Dermis blood vessel endothelial cell (primary cell): ENCODE results near the gene RSAD1. TPM values are rescaled to one million over a fixed set of nuclear protein-coding genes. Genes with fewer than 3 reads are reported as not detected.
"Not testable (repeated sequence)": the region's sequence is repeated elsewhere in the genome, so short reads cannot be mapped to it uniquely, and the experiment has no call there.

Source experiments
- DNase-seq: peaks from one replicate; pipeline ENCODE4 v3.0.0; 2010
- total RNA-seq: library from RNA; depleted of rRNA; stranded (reverse); fragments of >200 nt; gene quantifications from 2 replicates; pipeline ENCODE4 v1.2.3, GENCODE V29; 2014

The RSAD1 gene
- total RNA-seq, 1 donor from 2014 or later: 18.2 TPM

DNA sequence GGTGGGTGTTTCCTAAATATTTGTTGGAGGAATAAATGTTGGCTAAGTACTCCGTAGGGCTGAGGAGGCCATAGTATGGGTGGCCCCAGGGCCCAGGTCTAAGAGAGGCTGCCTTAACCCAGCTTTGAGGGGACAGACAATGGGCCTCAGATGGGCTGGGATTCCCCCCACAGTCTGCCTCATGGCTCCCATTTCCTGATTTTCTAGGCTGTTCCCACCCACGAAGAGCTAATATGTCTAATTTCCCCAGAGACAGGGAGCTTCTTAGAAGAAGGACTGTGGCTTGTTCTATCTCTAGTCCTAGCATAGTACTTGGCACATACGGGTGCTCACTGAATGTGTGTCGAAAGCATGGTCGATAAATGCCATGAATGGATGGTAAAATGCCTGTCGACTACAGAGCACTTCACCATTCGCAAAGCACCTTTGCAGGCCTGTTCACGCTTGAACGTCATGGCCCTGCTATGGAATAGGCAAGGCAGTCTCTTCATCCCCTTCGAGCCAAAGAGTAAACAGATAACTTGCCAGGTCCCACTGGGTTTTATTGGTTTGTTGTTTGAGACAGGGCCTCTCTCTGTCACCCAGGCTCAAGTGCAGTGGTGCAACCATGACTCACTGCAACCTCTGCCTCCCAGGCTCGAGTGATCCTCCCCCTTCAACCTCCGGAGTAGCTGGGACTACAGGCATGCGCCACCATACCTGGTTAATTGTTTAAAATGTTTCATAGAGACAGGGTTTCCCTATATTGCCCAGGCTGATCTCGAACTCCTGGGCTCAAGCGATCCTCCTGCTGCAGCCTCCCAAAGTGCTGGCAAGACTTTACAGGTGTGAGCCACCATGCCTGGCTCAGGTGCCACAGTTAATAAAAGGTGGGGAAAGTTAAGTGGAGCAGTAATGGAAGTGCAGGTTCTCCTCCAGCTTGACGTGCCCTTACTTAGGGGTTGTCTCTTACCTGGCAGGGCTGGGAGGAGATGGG, 19.7 kb upstream of the RSAD1 start:
- no peak for DNase-seq

DNA sequence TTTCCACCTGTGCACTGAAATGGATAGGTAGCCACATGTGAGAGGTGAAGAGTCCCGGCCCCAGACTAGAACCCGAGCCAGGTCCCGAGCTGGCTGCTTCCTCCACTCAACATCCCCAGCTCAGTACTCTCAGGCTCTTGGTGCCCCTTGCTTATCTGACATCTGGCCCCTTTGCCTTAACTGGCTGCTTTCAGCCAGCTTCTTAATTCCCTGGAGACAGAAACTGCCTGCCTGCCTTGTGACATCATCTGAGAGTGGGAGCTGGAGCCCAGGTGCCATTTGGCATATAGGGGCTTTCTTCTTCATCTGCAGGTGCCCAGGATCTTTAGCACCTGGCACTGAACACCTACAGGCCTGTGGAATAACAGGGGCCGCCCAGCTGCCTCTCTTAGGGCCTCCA, 18.9 kb upstream of the RSAD1 start:
- no peak for DNase-seq

DNA sequence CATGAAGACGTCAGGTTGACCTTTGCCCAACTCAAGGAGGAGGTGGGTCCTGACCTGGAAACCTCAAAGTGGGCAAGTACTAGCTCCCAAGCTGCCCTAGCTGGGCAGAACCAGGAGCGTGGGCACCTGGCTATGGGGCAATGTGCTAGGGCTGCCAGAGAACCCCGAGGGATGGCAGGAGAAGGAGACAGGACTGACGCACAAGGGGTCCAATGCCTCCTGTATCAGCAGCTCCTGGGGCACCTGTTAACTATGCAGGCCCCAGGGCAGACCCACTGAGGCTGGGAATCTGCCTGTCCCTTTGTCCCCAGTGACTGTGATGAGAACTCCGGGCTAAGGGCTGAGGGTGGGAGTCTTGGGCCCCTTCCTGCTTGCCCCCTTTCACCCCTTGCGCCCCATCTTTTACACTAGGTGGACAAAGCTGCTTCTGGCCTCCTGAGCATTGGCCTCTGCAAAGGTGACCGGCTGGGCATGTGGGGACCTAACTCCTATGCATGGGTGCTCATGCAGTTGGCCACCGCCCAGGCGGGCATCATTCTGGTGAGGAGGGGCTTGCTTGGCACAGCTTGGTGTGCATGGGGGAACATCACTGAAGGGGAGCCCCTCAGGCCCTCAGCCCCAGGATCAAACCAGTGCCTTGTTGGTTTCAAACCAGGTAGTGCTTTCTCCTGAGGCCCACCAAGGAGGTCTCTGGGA, 17.7 kb upstream of the RSAD1 start:
- DNase-seq: no peak

DNA sequence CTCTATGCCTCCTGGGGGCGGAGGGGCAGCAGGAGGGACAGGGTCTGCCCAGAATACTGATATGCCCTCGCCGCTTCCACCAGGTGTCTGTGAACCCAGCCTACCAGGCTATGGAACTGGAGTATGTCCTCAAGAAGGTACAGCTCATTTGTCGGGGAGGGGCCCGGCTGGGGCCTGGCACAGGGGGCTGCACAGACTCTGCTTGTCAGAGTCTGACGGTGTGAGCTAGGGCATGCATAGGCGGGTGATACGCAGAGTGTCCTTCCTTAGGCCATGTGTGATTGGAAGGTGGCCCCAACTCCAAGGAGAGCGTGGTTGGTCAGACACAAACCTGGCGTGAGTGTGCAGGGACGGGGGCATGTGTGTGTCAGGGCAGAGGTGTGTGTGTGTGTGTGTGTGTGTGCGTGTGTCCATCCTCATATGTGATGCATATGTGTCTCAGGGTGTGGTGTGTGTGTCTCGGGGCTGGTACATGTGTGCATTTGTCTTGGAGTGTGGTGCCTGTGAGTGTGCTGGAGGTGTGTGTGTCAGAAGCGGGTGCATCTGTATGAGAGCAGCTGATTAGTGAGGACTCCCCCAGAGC, 17.0 kb upstream of the RSAD1 start:
- DNase-seq: no peak

DNA sequence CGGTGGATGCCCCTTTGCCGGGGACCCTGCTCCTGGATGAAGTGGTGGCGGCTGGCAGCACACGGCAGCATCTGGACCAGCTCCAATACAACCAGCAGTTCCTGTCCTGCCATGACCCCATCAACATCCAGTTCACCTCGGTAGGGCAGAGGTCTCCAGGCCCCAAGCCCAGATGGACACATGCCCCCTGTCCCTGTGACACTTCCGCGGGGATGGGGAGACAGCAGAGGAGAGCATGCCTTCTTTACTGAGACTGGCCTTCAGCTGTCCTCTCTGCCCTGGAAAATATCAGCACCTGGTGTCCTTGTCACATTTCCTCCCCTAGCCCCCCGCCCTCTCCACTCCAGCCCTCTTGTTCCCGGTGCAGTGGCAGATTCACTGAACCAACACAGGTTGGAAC, 16.2 kb upstream of the RSAD1 start:
- no peak for DNase-seq

DNA sequence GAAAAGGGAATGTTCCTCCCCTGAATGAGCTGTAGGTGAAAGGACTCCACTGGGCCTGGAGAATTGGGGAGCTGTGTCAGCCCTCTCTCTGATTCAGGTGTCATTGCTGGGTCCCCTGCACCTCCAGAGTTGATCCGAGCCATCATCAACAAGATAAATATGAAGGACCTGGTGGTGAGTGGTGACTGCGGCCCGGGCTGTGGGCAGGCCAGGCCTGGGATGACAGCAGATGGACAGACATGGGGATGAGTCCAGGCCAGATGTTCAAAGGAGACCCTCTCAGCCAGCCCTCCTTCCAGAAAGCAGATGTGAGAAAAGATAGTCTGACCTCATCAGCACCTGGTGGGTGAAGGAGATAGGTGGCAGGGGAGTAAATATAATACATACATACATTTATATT, 14.5 kb upstream of the RSAD1 start:
- no peak for DNase-seq

DNA sequence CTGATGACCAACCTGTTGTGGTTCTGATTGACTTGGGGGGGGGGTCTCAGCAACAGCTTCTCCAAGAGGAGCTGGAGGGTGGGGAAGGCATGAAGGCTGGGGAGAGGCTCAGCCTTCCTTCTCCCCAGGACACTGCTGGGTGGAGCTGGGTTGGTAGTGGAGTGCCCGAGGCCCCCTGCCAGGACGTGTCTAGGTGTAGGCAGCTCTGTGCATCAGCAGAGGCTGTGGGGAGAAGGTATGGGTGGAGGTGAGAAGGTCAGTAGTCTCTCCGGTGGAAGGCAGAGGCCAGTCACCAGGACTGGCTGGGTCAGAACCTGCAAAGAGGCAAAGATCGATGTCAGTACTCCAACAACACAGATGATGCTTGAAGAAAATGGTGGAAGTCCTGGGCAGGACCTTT, 13.9 kb upstream of the RSAD1 start:
- DNase-seq: no peak

DNA sequence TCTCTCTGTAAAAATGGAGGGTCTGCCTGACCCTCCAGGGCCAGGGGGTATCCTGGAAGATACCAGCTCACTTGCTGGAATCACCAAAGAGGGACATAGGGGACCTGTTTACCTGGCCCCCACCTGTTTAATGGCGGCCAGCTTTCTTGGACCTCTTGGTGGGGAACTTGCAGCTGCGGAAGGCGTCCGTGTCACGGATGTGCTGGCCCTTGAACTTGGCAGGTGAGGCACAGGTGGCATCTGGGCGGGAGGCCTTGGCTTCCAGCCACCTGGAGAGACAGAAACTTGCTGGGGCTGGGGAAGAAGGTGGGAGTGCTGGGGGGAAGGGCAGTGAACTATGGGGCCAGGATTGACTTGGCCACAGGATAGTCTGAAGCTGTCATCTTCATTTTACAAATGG, 13.5 kb upstream of the RSAD1 start:
- no peak for DNase-seq

DNA sequence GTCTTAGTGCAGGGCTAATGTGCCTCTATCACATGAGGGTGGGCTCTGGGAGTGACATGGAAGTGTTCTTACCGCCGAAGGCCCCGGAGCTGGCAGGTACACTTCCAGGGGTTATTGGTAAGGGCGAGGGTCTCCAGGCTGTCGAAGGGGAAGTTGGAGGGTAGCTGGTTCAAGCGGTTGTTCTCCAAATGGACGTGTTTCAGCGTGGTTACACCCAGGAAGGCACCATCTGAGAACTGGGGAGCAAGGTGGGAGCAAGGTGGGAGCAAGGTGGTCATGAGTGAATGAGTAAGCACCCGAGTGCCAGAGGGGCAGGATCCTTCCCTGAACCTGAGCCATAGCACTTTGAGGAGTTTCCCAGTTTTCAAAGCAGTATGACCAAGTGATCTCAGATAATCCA, 13.0 kb upstream of the RSAD1 start:
- no peak for DNase-seq

DNA sequence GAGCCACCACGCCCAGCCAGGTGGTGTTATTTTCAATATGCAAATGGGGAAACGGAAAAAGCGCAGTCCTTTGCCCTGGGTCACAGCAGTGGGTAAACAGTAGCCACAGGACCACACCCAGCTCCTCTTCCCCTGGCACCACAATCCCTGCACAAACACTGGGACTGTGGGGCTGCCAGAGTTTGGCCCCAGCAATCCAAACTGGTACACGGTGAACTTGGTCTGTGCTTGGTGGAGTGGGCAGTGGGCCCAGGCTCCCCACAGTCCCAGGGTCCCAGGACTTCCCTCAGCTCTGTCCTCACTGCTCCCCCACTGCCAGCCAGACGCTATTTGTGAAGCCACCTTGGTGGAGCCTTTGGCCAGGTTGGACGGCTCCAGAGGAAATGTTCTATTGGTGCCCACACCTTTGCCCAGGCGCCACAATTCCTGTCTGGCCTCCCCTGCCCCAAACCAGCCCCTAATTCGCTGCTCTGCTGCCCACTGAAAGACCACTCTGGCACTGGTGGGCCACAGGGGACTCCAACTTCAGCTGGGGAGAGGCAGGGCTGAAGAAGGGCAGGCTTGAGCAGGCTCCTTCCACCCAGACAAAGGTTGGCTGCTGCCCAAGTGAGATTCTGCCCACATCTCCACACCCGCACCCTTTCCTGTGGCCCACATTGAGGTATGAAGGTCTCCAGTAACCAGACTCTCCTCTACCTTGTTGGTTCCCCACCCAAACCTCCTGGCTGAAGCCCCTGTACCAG, 12.1 kb upstream of the RSAD1 start:
- no peak for DNase-seq

DNA sequence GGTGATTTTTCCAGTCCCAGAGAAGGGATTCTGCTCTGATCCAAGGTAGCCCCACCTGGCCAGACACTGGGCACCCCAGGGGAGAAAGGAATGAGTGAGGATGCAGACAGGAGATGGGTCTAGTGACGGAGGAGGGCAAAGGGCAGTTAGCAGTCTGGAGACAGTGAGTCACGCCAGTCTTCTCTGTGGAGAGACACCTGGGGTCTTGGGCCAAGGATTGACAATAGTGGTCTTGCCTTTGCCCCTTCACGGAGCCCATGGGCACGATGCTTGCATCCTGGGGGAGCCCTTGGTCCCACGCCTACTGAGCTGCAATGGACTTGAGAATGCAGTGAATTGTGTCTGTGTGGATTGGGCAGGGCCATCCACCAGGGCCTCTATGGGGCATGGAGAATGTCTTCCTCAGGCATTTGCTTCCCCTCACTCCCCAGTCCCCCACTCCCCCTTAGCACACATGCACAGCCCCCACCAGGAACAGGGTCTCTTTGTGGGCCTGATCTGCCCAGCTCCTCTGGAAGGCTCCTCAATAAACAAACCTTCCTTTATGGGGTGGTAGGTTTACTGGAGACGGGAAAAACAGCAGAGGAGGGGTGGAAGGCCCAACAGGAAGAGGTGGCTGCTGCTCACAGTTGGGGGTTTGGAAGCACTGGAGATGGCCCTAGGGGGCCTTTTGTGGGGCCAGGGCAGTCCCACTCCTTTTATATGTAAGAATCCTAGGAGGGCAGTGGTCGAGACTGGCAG, 11.4 kb upstream of the RSAD1 start:
- DNase-seq: no peak

DNA sequence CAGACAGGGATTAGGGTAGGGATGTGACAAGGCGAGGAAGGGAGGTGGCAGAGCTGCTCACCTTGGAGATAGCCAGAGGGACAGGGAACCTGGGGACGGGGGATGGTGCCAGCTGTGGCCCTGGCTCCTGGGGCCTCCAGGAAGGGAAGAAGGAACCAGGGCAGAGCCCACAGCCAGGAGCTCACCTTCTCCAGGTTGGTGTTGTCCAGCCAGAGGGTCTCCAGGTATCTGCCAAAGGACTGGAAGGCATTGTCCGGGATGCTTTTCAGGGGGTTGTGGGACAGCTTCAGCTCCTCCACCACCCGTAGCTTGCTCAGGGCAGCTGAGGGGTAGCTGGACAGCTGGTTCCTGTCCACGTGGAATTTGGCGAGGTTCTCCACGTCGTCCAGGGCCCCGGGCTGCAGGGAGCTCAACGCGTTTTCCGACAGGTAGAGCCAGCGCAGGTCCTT, 10.8 kb upstream of the RSAD1 start:
- DNase-seq: no peak

DNA sequence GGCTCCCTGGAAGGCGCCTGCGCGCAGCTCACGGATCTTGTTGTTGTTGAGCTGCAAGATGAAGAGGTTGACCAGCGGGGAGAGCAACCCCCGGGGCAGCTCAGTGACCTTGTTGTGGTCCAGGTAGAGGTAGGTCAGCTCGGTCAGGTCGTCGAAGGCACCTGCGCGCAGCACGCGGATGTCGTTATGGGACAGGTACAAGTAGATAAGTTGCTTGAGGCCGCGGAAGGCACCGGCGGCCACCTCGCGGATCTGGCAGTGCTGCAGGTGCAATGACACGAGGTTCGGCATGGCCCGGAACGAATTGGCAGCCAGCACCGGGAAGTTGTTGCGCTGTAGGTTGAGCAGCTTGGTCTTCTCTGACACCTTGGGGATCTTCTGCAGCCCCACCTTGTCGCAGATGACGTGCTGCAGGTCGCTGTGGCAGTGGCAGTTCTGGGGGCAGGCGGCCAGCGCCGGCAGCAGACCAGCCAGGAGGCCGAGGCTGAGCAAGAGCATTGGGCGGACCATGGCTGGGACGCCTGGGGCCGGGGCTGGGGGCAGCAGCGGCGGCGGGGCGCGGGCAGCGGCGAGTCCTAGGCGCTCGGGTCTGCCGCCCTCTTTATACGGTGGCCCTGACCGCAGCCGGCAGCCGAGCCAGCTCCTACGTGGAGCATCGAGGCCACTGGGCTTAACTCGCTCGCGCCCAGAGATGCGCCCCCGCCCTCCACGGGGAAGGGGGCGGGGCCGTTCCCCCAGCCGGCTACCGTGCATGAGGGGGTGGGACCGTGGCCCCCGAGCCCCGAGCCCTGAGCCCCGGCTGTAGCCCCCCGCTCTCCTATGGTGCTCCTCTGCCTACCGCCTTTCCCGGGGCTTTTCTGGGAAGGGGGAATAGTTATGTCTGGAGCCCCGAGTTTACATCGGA, 10.1 kb upstream of the RSAD1 start, which contains the start of gene CHAD:
Gene CHAD (minus strand): TSS at position 577 of the 904 bp plus-strand sequence. CDS start 67 bp downstream, at position 510.
- DNase-seq: peak; percentile 15

DNA sequence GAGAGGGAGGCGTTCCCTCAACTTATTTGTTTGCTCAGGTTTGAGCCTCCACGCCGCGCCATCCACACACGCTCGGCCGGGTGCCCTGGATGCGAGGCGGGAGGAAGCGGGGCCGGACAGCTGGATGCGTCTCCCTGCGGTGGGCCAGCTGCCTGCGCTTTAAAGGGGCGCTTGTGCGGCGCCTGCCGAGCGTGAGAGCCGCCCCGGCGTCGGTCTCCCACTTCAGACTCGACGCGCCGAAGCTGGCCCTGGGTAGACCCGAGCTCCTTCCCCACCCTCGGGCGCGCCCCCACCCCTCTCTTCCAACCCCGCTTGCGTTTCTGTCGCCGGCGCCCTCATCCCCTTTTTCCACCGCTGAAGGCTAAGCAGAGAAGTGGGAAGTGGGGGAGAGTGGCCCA, 9.5 kb upstream of the RSAD1 start:
- DNase-seq: no peak

DNA sequence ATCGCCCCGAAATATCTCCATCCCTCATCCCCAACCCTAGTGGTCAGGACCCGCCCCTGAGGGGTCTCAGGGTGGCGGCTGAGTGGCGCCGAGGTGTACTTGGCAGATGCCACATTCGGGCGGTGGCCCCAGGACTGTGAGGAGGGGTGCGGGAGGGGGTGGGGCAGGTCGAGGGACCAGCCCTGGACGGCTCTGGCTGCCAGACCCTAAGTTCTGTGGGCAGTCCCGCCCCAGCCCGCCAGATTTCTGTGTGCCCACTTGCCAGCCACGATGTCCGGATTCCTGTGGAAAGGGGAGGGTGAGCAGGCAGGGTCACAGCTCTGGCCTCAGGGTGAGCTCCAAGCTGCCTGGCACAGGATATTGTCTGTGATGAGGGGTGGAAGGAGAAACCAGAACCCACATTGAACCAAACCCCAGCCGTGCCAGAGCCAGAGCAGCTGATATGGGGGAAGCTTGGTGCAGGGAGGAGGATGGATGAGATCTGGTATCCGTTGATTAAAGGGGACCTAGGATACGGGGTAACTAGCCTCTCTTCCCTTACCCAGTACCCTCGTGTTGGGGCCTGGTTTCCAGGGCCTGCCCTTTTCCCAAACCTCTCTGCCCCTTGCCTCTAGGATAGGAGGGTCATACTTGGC, 8.9 kb upstream of the RSAD1 start:
- no peak for DNase-seq

DNA sequence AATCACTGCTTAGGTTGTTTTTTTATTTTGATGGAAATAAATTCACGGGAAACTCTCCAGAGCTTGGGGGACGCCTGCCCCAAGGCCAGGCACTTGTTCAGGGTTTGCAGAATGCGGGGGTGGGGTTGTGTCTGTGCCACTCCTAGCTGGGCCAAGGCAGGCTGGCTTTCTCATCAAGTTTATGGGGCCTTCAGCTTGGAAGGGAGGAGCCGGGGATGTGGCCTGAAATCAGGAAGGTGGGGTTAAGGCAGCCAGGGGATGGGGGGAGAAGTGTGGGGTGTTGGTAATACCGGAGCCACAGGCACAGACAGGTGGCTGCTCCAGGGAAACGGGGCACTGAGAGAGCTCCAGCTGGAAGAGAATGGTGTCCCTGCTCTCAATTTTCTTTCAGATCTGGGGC, 8.2 kb upstream of the RSAD1 start:
- DNase-seq: no peak

DNA sequence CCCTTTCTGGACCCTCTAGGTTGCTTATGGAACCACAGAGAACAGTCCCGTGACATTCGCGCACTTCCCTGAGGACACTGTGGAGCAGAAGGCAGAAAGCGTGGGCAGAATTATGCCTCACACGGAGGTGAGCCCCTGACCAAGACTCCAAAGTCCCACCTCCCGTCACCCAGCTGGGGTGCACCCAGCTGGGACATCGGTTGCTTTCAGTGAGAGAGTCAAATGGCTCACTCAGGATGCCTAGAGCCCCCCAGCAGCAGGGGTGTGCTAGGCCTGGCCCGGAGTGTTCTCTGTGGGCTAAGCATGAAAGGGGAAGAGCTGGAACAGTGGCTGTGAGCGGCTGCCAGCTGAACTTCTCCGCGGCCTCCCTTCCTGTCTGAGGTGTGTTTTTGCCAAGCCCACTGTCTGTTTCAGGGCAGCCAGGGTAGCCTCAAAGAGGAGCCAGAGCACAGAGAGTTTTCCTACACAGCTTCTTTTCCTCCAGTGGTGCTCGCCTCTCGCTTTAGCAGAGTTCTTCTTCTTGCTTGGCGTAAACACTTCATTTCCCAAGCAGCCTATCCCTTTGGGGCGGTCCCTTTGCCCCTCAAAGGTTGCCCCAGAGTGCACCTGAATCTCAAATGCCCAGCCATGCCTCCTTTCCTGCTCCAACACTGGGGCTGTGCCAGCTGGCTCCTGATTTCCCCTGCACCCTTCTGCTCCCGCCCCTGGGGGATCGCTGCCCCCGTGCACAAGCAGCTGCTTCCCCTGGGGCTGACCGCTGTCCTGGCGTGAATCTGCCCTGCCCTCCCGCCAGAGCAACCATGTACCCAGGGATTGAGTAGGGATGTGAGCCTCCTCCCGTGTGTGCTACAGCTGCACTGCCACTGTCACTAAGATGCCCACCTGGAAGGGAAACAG, 7.4 kb upstream of the RSAD1 start:
- no peak for DNase-seq

DNA sequence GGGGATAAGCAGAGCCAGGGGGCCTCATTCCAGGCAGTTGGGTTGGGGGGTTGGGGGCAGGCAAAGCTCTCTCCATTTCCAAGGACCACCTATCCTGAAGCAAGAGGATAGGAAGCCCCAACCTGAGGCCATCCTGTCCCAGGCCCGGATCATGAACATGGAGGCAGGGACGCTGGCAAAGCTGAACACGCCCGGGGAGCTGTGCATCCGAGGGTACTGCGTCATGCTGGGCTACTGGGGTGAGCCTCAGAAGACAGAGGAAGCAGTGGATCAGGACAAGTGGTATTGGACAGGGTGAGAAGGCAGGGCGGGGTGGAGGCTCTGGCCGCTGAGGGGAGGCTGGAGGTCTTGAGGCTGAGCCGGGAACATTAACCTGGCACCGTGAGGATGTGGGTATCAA, 6.4 kb upstream of the RSAD1 start:
- no peak for DNase-seq

DNA sequence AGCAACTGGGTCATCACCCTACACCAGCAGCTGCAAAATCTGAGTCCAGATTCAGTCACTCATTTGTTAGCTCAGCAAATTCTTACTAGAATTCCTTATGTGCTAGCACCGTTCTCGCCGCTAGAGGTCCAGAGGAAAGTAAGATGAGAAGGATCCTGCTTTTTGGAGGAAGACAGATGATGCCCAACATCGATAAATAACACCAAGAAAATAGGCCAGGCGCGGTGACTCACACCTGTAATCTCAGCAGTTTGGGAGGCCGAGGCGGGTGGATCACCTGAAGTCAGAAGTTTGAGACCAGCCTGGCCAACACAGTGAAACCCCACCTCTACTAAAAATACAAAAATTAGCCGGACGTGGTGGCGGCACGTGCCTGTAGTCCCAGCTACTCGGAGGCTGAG, 5.9 kb upstream of the RSAD1 start:
- not testable (repeated sequence) for DNase-seq
